Posterior cingulate gyrus (tissue), 11 donors: ENCODE results near the gene TENM3.

ENCODE experiments used
- DNase-seq, 10 donors: peaks; one replicate each; pipeline versions ENCODE4 v3.0.0 to v3.0.0-alpha.2; 2020 to 2021; ENCODE audit warnings: mixed read lengths in 3 of 10
- intact Hi-C: fragments of 100-400 bp; cut with DNase I; formaldehyde crosslinking; loops from one replicate; pipeline ENCODE4 v1.15.1; 2023

TENM3 gene

DNA sequence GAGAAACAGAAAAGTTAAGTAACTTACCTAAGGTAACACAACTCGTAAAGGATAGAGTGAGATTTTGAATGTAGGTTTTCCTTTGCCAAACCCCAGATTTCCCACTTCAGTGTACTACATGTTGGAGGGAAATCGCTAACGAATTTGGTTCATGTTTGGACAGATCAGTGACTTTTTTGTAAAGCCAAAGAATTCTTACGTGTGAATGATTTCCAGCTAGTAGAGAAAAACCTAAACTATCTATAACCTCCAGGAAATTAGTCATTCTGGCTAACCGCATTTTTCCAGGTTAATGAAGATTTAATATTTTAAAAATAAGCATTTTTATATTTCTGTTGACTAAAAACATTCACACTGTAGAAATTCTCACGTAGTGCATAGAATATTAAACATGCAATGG, 7.2 kb downstream of the TENM3 start:
- no peak for DNase-seq
- intact Hi-C loops = no loop called here

DNA sequence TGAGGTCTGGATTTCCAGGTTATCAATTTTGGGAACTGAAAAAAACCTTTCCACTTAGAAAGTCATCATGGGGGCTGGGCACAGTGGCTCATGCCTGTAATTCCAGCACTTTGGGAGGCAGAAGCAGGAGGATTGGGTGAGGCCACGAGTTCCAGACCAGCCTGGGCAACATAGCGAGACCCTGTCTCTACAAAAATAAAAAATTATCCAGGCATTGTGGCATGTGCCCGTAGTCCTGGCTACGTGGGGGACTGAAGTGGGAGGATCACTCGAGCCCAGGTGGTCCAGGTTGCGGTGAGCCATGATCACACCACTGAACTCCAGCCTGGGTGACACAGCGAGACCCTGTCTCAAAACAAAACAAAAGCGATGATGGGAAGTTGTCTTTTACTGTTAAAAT, 7.9 kb downstream of the TENM3 start:
- no peak for DNase-seq
- intact Hi-C loops = no loop called here

- intact Hi-C loops = no loop called here
- DNase-seq = no peak
Measured at GRCh38 chr4:182252220-182252619, 9.0 kb downstream of the TENM3 start.

DNA sequence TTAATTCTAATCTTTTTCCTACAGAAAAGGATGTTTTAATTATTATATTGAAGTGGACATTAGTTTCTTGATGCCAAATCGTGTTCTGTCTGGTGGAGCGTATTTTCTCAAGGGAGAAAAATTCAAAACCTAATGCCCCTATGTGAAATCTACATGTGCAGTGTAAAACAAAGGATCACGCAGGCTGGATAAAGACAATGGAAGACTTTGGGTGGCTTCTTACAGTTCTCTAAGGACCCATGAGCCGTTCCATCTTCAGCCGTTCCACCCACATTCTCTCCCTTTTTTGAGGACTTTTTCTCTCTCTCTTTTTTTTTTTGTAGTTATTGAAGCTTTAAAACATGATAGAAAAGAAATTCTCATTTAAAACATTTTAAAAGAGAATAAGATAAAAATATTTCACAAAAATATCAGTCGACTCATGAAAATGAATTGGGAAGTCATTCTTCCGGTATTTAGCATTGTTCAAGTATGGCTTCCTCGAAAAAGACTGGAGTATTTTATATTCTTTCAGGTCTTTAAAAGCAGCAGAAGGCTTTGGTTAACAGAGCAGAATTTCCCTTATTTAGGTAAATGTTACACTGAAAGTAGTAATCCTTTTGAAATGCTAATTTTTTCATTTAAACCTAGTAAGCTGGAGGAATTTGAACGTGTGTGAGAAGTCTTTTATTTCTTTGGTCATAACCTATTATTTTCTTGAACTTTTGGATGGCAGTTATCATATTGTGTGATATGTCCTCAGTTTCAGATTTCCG, 11.0 kb downstream of the TENM3 start:
- DNase-seq = no peak
- intact Hi-C loops = no loop called here

DNA sequence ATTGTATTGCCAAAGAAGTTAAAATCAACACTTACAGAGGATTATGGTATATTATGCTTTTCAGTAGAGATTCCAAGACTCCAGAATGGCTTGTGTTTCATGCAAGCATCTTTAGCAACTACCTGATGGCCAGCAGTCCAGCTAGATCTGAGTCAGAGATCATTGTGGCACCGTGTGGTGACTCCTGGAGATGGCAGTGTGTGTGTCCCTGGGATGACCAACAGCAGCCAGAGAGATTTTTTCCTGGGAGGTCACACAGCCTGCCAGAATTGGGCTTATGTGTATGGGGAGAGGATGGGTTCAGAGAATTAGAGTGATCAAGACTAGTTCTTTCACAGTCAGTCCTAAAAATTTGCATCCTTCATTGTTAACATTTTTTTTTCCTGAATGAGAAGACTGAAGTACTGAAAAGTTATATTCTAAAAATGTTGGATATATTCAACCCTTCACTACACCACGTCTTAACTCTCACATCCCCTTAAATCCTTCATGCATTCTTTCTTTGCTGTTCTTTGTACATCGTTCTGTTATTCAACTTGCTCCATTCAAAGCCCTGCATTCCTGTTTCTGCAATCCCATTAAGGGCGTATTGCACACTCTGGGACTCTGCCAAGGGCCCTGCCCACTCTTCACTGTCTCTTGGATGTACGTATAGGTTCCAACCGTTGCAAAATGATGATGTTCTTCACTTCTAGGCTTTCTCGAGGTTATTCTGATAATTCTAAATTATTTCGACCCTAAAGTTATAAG, 12.4 kb downstream of the TENM3 start:
- intact Hi-C loops = no loop called here
- no peak for DNase-seq

- no peak for DNase-seq
- intact Hi-C loops = no loop called here
Measured at GRCh38 chr4:182257016-182257415, 13.8 kb downstream of the TENM3 start.

GRCh38 chr4:182257503-182257902, 14.3 kb downstream of the TENM3 start:
- intact Hi-C loops = no loop called here
- no peak for DNase-seq

DNA sequence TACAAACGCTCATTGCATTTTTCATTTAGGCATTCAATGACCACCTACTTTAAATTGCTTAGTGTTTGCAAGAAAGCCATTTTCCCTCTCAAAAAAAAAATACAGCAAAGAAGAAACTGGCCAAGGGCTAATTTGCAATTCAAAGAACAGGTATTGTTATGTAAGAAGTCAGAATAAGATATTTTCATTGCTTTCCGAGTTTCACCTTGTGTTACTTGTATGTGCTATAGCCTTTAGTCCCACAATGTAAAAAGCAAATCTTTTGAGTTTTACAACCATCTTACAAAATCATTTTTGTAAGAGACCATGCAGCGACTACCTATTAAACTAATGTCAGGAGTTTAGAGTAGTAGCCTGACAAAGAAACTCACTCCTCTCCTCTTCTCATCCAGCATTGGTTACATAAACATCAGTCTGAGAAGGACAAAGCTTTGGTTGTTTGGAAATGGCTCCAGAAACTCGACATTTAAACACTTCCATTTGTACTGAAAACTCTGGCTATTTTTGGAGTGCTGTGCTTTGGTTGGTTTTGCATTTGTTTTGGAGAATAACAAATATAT, 15.3 kb downstream of the TENM3 start:
- intact Hi-C loops = no loop called here
- no peak for DNase-seq

DNA sequence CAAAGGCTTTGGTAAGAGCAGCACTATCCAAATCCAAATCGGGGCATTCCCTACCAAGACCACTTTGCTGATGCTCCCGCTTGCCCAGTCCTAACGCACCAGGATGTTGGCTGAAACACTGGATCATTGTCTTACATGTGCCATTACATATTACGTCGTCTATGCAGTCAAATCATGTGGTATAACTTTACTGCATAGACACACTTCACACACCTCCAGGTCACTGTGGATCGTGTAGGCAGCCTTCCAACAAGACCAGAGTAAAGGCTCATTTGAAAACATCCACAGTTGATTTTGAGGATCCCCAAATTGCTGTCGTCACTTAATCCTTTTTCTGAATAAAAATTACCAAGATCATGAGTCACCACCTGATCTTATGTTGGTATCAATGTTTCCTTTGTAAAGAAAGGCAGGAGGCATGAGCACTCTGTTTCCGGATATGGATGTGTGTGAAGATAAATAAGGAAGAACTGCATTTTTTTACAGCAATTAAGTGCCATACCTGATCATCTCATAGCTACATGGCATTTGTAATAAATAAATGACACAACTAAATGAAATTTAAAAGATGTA, 18.5 kb downstream of the TENM3 start:
- intact Hi-C loops = no loop called here
- no peak for DNase-seq

DNA sequence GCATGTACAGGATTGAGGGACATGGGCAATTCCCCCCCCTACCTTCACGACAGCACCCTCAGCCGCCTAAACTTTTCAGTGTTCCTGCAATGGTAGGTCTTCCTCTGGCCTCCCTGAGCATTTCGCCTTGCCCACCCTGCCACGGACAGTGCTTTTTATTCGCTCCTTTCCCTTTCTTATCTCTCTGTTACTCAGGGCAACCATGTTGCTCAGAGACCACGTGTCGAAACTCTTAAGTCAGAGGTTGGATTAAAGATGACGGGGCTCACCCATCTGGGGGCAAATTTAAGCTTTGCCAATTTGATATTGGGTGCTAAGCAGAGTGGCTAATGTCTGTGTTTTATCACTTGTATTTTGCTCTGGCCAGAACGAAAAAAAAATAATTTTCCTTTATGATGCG, 20.4 kb downstream of the TENM3 start:
- intact Hi-C loops = no loop called here

GRCh38 chr4:182264139-182264752, 21.0 kb downstream of the TENM3 start:
- intact Hi-C loops = no loop called here
- no peak for DNase-seq

More for the DNA sequence above, 20.4 kb downstream of the TENM3 start:
- no peak for DNase-seq

- intact Hi-C loops = no loop called here
- DNase-seq = no peak
Measured at GRCh38 chr4:182265881-182266280, 22.7 kb downstream of the TENM3 start.

DNA sequence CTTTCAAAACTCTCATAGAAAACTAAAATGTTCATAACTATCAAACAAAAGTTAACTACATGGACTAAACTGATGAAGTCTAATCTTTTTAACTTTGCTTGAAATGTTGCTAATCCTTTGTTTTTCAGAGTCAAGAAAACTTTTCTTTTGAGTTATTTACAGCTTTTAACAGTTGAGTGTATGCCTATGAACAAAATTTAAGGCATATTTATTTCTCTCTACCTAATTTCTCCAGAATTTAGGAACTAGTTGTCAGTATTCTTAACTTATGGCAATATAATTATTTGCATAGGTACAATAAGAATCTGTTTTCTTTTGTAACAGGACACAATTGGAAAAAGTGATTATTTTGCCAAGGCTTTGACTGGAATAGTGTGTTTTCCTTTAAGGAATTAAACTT, 23.8 kb downstream of the TENM3 start:
- no peak for DNase-seq
- intact Hi-C loops = no loop called here

DNA sequence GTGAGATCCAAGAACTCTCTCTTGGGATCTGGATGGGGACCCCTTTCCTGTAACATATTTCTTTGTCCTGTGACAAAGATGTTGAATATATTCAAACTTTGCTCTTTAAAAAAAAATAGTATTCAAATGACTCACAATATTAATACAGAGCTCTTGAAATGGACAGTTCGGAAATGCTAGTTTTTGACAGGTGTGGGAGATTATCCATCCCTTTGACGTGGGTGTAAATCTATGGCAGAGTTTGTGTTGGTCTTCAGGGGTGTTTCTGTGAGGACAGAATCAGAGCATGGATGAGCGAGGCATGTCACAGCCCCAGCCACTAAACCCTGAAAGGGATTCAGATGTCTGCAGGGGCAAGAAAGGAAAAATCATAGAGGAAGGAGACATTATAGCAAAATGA, 25.8 kb downstream of the TENM3 start:
- DNase-seq = no peak
- intact Hi-C loops = no loop called here

DNA sequence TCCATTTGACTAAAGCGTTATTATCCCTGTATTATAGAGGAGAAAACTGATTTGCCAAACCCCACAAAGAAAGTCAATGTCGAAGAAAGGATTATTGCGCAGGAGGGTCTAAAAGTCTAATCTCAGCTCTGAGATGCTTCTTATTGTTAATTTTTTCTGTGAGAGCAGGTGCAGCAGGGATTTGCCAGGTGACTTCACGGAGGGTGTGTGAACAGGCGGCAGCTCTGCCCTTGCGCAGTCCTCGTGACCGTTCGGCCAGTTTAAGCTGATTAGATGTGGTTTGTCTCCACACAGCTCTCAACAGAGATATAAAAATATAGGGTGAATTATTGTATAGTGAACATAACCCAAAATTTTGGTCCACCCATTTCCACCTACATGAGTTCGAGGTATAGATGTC, 28.5 kb downstream of the TENM3 start:
- intact Hi-C loops = no loop called here
- no peak for DNase-seq

DNA sequence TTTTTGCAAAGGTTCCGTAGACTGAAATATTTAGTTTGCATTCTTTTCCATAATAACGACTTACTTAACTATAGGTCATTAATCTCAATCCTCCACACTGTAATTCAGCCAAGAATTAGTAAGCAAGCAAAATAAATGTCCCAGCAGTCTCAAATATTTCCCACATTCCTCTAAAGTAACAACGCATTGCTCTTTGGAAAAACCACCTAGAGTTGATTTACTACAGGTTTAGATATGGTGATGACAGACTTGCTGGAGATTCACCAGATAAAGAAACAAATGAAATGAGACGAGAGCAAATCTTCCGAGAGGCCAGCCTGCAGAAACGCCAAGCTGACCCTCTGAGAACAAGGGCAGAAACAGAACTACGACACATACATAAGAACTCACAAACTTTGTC, 28.9 kb downstream of the TENM3 start:
- no peak for DNase-seq
- intact Hi-C loops = no loop called here

DNA sequence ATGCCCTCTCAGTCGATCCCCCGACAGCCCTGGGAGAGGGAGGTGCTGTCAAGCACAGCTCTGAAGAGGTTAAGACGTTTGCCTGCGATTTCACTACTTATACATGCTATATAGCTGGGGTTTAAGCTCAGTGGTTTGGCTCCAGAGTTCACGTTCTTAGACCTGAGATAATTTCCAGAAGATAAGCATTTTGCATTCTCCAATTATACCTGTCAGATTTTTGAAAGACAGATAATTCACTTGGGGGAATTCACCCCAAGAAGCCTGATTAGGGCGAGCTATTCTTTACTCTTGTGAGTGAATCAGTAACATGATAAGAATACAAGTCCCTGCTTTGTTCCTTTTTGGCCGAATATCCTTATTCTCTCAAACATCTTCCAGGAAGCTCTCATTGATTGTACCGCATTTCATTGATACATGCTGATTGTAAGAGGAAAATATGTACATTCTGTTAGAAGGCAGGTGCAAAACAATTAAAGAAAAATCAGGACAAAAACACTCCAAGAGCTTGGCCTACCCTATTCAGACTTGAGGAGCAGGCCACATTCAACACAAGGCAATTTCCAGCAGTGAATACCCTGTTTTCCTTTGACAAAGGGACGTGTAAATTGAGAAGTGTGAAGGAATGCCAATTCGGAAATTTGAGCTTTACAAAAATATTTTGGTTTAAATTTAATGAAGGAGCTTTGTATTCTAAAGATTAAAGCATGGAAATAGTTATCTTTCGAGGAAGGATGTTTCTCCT, 30.2 kb downstream of the TENM3 start:
- intact Hi-C loops = no loop called here

GRCh38 chr4:182276210-182277109, 33.3 kb downstream of the TENM3 start:
- intact Hi-C loops = no loop called here
- DNase-seq = no peak

More for the DNA sequence above, 30.2 kb downstream of the TENM3 start:
- no peak for DNase-seq

- DNase-seq = no peak
- intact Hi-C loops = no loop called here
Measured at GRCh38 chr4:182277377-182277776, 34.2 kb downstream of the TENM3 start.
